NCI-H187 (cell line): ENCODE measurements around the gene CCDC122.
A peak's percentile ranks its signal among the peaks of the same experiment; 100 is the strongest.
"Not testable (repeated sequence)": the region's sequence is repeated elsewhere in the genome, so short reads cannot be mapped to it uniquely, and the experiment has no call there.

Experiments
- DNase-seq, 2 experiments: peaks; one replicate each; lab custom pipeline; 2025; lab: John Stamatoyannopoulos, UW

Gene CCDC122

GRCh38 chr13:43877326-43877725 lies 2.2 kb downstream of the CCDC122 start:
- no peak for DNase-seq

DNA sequence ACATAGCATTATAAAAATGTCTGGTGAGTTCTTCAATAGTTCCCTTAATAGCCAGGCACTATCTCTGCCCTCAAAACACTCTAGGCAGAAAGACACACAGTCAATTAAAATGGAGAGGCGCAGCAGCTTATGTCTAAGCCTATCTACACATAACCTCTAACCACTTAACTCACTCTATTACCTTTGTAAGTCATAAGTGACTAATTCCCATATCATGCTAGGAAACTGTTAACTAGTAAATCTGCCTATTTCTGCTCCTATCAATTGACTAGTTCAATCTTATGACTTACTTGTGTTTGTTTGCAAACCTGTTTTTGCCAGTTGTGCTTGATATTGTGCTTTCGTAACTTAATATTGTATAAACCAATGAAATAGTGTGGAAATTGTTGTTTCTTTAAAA lies 3.2 kb downstream of the CCDC122 start:
- DNase-seq: no peak

- no peak for DNase-seq
These were observed 4.9 kb downstream of the CCDC122 start for GRCh38 chr13:43874504-43875092.

DNA sequence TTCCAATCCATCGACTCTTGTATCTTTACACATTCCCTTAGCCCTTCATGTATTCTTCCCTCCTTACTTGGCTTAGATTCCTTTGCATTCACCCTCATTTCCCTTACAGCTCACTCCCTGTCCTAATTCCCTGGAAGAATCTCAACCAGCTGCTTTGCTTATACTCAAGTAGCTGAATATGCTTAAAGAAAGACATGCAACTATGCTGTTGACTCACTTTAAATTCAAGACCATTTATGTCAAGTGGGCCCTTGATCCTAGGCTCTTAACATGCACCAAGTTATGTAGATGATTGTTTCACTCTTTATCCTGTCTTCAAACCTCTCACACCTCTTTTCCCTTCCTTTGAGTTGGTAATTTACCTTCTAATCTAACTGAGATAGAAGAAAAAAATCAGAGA lies 7.4 kb downstream of the CCDC122 start:
- DNase-seq: no peak

DNA sequence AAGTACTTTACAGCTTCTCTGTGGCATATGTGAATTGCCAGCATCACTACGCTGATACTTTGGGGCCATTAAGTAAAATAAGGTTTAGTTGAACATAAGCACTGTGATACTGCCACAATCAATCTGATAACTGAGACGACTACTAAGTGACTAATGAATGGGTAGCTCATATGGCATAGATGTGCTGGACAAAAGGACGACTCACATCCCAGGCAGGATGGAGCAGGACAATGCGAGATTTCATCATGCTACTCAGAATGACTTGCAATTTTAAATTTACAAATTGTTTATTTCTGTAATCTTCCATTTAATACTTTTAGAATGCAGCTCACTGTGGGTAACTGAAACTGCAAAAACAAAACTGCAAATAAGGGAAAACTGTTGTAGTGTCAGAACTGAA lies 13.6 kb downstream of the CCDC122 start:
- DNase-seq: no peak

DNA sequence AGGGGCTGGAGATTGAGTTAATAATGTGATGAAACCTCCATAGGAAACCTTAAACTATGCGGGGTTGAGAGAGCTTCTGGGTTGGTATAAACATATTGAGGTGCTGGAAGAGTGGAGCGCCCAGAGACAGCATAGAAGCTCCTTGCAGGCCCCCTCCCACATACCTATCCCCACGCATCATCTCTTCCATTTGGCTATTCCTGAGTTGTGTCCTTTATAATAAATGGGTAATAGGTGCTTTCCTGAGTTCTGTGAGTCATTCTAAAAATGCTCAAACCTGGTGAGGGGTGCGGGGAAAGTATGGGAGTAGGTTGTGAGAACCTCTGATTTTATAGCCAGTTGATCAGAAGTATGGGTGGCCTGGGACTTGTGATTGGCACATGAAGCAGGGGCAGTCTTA lies 14.6 kb downstream of the CCDC122 start:
- no peak for DNase-seq

- DNase-seq: no peak
These were observed 17.7 kb downstream of the CCDC122 start for GRCh38 chr13:43861863-43862262.

DNA sequence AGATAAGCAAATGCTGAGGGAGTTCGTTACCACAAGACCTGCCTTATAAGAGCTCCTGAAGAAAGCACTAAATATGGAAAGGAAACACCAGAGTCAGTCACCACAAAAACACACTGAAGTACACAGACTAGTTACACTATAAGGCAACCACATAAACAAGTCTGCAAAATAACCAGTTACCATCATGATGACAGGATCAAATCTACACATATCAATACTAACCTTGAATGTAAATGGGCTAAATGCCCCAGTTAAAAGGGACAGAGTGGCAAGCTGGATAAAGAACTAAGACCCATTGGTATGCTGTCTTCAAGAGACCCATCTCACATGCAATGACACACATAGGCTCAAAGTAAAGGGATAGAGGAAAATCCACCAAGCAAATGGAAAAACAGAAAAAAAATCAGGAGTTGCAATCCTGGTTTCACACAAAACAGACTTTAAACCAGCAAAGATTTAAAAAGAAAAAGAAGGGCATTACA lies 26.6 kb downstream of the CCDC122 start:
- no peak for DNase-seq

DNA sequence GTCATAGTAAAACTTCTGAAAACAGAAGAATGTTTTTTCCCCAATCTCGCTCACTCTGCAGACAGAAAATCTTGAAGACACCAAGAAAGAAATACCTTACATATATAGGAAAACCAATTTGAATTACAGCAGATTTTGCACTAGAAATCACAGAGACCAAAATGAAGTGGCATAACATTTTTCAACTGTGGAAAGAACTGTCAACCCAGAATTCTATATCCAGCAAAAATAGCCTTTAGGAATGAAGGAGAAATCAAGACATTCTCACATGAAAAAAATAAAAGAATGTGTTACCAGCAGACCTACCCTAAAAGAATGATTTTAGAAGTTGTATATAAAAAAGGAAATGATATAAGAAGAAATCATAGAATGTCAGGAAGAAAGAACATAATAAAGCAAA lies 28.7 kb downstream of the CCDC122 start:
- DNase-seq: no peak

- DNase-seq: no peak
These were observed 31.4 kb downstream of the CCDC122 start for GRCh38 chr13:43848001-43848649.

- DNase-seq: no peak
These were observed 32.9 kb downstream of the CCDC122 start for GRCh38 chr13:43846496-43847158.

DNA sequence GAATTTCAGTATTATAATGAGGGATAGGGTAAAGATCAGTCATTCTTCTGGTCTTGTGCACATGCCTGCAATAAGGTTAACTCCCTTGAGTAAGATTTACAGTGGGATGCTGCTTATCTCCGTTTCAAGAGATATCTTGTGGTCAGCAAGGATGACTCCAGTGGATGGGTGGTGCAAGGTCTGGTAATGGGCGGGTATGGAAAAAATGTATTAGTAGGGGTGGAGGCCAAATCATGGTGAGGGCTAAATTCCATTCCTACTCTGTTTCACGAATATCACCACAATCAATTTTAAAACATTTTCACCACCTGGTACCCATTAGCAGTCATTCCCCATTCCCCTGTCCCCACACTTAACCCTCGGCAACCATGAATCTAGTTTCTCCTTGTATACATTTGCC lies 40.6 kb downstream of the CCDC122 start:
- no peak for DNase-seq

DNA sequence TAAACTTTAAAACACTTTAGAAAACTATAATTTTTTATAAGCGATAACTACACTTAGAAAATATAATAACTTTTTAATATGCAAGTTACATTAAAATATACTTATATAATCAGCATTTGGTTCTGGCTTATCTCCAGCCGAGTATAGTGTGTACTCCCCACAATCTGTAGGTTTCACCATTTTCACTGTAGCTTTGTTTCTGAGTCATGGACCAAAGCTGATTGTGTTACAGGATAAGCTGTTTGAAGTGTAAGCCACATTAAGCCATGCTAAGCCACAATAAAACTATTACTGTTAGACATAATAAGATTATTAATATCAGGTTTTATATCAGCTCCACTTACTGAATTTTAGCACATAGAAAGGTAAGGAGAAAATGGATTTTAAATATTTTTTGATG lies 43.8 kb downstream of the CCDC122 start:
- no peak for DNase-seq

GRCh38 chr13:43831088-43831487 lies 48.5 kb downstream of the CCDC122 start:
- no peak for DNase-seq

DNA sequence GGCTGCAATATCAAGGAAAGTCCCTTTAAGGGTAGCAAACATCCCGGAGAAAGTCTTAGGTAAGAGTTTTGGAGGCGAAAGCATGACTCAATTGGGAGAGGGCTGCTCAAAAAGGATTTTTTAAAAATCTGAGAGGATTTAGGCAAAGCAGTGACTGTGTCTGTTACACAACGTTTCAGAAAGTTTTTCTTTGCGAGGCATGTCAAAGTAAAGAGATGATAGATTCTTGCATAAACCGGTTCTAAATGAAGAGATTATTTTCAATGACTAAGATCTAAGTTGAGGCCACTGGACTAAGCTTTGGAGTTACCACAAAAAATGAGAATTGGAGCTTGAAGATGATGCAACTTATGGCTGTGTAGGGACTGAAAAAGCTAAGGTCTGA lies 49.1 kb downstream of the CCDC122 start:
- DNase-seq: no peak

GRCh38 chr13:43824656-43825055 lies 54.9 kb downstream of the CCDC122 start:
- not testable (repeated sequence) for DNase-seq

DNA sequence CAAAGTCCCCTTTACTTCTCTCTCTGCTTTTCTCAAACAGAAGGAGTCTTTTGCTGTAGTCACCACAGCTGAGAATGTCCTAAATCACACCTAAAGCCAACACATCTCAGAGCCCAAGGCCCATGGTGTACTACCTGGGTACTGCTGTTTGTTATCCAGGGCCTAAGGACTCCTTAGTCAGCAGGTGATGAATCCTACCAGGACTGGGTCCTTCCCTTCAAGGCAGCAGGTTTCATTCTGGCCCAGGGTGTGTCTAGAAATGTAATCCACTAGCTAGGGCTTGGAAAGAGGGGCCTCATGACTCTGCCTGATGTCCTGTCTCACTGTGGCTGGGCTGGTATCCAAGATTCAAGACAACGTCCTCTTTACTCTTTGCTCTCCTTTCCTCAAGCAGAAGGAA lies 56.6 kb downstream of the CCDC122 start:
- DNase-seq: no peak

DNA sequence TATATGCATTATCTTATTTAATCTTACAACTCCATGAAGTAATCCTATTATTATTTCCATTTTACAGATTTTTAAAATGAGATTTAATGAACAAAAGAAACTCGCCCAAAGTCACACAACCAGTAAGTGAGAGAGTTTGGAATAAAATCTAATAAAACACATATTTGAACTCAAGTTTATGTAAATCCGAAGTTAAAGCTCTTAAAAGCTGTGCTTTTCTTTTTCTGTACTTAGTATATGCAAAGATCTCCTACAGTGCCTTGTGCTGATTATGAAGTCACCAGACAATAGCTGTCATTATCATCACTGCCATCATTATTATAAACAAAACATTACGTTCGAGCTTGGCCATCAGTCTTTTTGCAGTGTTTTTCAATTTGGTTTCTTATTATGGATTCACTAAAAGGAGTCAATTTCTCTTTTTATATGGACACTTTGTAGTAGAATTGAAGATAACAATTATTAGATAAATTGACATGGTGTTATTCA lies 63.1 kb downstream of the CCDC122 start:
- no peak for DNase-seq

- no peak for DNase-seq
These were observed 64.3 kb downstream of the CCDC122 start for GRCh38 chr13:43815204-43815603.

GRCh38 chr13:43808676-43809075 lies 70.9 kb downstream of the CCDC122 start:
- no peak for DNase-seq

GRCh38 chr13:43805681-43806128 lies 73.8 kb downstream of the CCDC122 start:
- DNase-seq: no peak

- no peak for DNase-seq
These were observed 74.5 kb downstream of the CCDC122 start for GRCh38 chr13:43805071-43805468.

- DNase-seq: peak; percentile 16 to 43
These were observed 75.0 kb downstream of the CCDC122 start for GRCh38 chr13:43804461-43805070.
